ENCODE measurements around the gene TMEM271.

Gene TMEM271

GRCh38 chr4:576245-576821 lies at the start of gene TMEM271:
TSS of gene TMEM271 (minus strand) at chr4:576295. CDS start at chr4:576062, 233 bp downstream.
- H3K9me3 ChIP-seq (ENCODE audit: low read length): no peaks in the 10 kb centered on the region
- no peak within 1 kb of the TSS for H3K4me3 ChIP-seq (ENCODE audit: low read depth in 1 of 2, low read length in 2 of 2)
- H3K27me3 ChIP-seq (ENCODE audit: control insufficient read depth in 1 of 2, insufficient read depth in 2 of 2, low read length in 2 of 2): peaks cover 18 to 61% of the 10 kb centered on the region in 2 donors
- H3K36me3 ChIP-seq (ENCODE audit: insufficient read depth, low read length): no peaks in the 10 kb centered on the region
- H3K9ac ChIP-seq (ENCODE audit: low read length): no peak within 1 kb of the TSS
- no peak within 1 kb of the TSS for H3K27ac ChIP-seq (ENCODE audit: low read depth, low read length)
- H3K4me1 ChIP-seq (ENCODE audit: insufficient read depth, low read length): no peaks in the 10 kb centered on the region

DNA sequence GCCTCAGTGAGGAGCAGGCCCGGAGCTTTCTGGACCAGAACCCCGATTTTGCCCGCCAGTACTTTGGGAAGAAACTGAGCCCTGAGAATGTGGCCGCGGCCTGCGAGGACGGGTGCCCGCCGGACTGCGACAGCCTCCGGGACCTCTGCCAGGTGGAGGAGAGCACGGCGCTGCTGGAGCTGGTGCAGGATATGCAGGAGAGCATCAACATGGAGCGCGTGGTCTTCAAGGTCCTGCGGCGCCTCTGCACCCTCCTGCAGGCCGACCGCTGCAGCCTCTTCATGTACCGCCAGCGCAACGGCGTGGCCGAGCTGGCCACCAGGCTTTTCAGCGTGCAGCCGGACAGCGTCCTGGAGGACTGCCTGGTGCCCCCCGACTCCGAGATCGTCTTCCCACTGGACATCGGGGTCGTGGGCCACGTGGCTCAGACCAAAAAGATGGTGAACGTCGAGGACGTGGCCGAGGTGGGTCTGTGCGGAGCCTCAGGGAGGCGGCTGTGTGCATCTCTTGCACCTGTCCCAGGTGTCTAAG lies 49.6 kb upstream of the TMEM271 start:
- no peaks in the 10 kb centered on the region for H3K36me3 ChIP-seq (ENCODE audit: insufficient read depth, low read length)
- H3K27me3 ChIP-seq (ENCODE audit: control insufficient read depth in 1 of 2, insufficient read depth in 2 of 2, low read length in 2 of 2): peaks cover 0 to 10% of the 10 kb centered on the region in 2 donors
- H3K9me3 ChIP-seq (ENCODE audit: low read length): no peaks in the 10 kb centered on the region
- H3K4me3 ChIP-seq (ENCODE audit: low read depth in 1 of 2, low read length in 2 of 2): no peak overlapping the region
- H3K27ac ChIP-seq (ENCODE audit: low read depth, low read length): no peak overlapping the region
- no peak overlapping the region for H3K9ac ChIP-seq (ENCODE audit: low read length)
- H3K4me1 ChIP-seq (ENCODE audit: insufficient read depth, low read length): no peaks in the 10 kb centered on the region

- Histone ChIP-seq H3K27ac (ENCODE audit: low read depth, low read length) (no peak within 1 kb of the TSS), H3K27me3 (ENCODE audit: control insufficient read depth in 1 of 2, insufficient read depth in 2 of 2, low read length in 2 of 2) (peaks cover 0 to 10% of the 10 kb centered on the region in 2 donors)
Measured at GRCh38 chr4:624705-625590, 48.9 kb upstream of the TMEM271 start, which contains the start of gene PDE6B. TSS of gene PDE6B (plus strand) at chr4:625573. CDS start at chr4:625627, 54 bp downstream.

DNA sequence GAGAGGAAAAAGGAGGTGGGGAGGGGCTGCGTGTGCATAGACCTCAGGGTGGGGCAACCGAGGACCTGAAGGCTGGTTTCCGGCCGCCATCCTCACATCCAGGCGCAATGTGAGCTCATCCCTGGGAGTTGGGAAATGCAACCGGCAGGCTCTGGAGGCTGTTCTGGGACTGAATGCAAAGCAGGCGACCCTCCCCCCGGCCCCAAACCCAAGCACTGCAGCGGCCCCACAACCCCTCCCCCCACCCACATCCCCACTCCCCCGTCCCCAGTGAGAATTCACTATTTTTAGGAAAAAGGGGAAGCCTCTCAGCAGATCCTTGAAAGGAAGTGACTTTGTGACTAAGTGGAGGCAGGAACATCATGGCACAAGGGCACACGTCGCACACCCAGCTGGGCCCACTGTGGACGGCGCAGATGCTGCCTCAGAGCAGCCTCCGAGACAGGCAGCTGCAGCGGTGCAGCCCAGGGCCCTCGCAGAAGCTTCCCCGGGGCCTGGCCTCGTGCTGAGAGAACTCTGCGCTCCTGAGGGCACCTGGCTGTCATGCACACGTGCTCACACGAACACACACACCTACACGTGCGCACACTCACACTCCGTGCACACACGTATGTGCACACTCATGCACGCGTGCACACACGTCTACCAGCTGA lies 47.9 kb upstream of the TMEM271 start:
- peaks cover 0 to 6% of the 10 kb centered on the region in 2 donors for H3K27me3 ChIP-seq (ENCODE audit: control insufficient read depth in 1 of 2, insufficient read depth in 2 of 2, low read length in 2 of 2)
- H3K9ac ChIP-seq (ENCODE audit: low read length): no peak overlapping the region
- H3K9me3 ChIP-seq (ENCODE audit: low read length): no peaks in the 10 kb centered on the region
- H3K36me3 ChIP-seq (ENCODE audit: insufficient read depth, low read length): no peaks in the 10 kb centered on the region
- no peaks in the 10 kb centered on the region for H3K4me1 ChIP-seq (ENCODE audit: insufficient read depth, low read length)
- no peak overlapping the region for H3K4me3 ChIP-seq (ENCODE audit: low read depth in 1 of 2, low read length in 2 of 2)
- H3K27ac ChIP-seq (ENCODE audit: low read depth, low read length): no peak overlapping the region

More at GRCh38 chr4:624705-625590, 48.9 kb upstream of the TMEM271 start, which contains the start of gene PDE6B:
- H3K9me3 ChIP-seq (ENCODE audit: low read length): no peaks in the 10 kb centered on the region
- no peak within 1 kb of the TSS for H3K9ac ChIP-seq (ENCODE audit: low read length)
- no peak within 1 kb of the TSS for H3K4me3 ChIP-seq (ENCODE audit: low read depth in 1 of 2, low read length in 2 of 2)
- H3K36me3 ChIP-seq (ENCODE audit: insufficient read depth, low read length): no peaks in the 10 kb centered on the region
- H3K4me1 ChIP-seq (ENCODE audit: insufficient read depth, low read length): no peaks in the 10 kb centered on the region

- Histone ChIP-seq H3K9ac (ENCODE audit: low read length) (no peak overlapping the region), H3K9me3 (ENCODE audit: low read length) (no peaks in the 10 kb centered on the region), H3K36me3 (ENCODE audit: insufficient read depth, low read length) (no peaks in the 10 kb centered on the region), H3K27ac (ENCODE audit: low read depth, low read length) (no peak overlapping the region), H3K27me3 (ENCODE audit: control insufficient read depth in 1 of 2, insufficient read depth in 2 of 2, low read length in 2 of 2) (no peaks in the 10 kb centered on the region), H3K4me3 (ENCODE audit: low read depth in 1 of 2, low read length in 2 of 2) (no peak overlapping the region), H3K4me1 (ENCODE audit: insufficient read depth, low read length) (no peaks in the 10 kb centered on the region)
Measured at GRCh38 chr4:622996-623913, 47.2 kb upstream of the TMEM271 start.

GRCh38 chr4:622071-622995 lies 46.2 kb upstream of the TMEM271 start:
- H3K27me3 ChIP-seq (ENCODE audit: control insufficient read depth in 1 of 2, insufficient read depth in 2 of 2, low read length in 2 of 2): peaks cover 0 to 7% of the 10 kb centered on the region in 2 donors
- no peak overlapping the region for H3K4me3 ChIP-seq (ENCODE audit: low read depth in 1 of 2, low read length in 2 of 2)
- H3K36me3 ChIP-seq (ENCODE audit: insufficient read depth, low read length): no peaks in the 10 kb centered on the region

GRCh38 chr4:621296-622070 lies 45.4 kb upstream of the TMEM271 start:
- H3K36me3 ChIP-seq (ENCODE audit: insufficient read depth, low read length): no peaks in the 10 kb centered on the region
- no peaks in the 10 kb centered on the region for H3K9me3 ChIP-seq (ENCODE audit: low read length)
- H3K27ac ChIP-seq (ENCODE audit: low read depth, low read length): no peak overlapping the region
- no peak overlapping the region for H3K4me3 ChIP-seq (ENCODE audit: low read depth in 1 of 2, low read length in 2 of 2)
- H3K27me3 ChIP-seq (ENCODE audit: control insufficient read depth in 1 of 2, insufficient read depth in 2 of 2, low read length in 2 of 2): peaks cover 0 to 14% of the 10 kb centered on the region in 2 donors
- no peak overlapping the region for H3K9ac ChIP-seq (ENCODE audit: low read length)
- no peaks in the 10 kb centered on the region for H3K4me1 ChIP-seq (ENCODE audit: insufficient read depth, low read length)

More at GRCh38 chr4:622071-622995, 46.2 kb upstream of the TMEM271 start:
- Histone ChIP-seq H3K9me3 (ENCODE audit: low read length) (no peaks in the 10 kb centered on the region), H3K9ac (ENCODE audit: low read length) (no peak overlapping the region), H3K27ac (ENCODE audit: low read depth, low read length) (no peak overlapping the region), H3K4me1 (ENCODE audit: insufficient read depth, low read length) (no peaks in the 10 kb centered on the region)

DNA sequence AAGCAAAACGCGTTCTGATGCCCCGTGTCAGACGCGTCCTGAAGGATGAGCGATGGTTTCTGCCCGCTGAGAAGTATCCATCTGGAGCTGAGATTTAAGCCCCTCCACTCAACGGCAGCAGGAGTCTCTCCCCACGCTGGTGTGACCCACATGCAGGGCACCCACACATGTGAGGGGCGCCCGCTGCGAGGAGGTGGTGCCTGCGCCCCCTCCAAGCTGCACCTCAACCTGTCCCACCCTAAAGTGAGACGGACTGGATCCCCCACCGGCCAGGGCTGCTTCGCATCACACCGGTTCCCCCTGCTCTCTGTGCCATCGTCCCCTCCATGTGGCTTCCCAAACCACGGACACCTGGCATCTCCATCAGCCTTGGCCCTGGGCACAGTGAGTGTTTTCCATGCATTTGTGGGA lies 44.8 kb upstream of the TMEM271 start:
- Histone ChIP-seq H3K9me3 (ENCODE audit: low read length) (no peaks in the 10 kb centered on the region), H3K27me3 (ENCODE audit: control insufficient read depth in 1 of 2, insufficient read depth in 2 of 2, low read length in 2 of 2) (peaks cover 0 to 14% of the 10 kb centered on the region in 2 donors), H3K4me3 (ENCODE audit: low read depth in 1 of 2, low read length in 2 of 2) (no peak overlapping the region), H3K9ac (ENCODE audit: low read length) (no peak overlapping the region), H3K4me1 (ENCODE audit: insufficient read depth, low read length) (no peaks in the 10 kb centered on the region), H3K27ac (ENCODE audit: low read depth, low read length) (no peak overlapping the region), H3K36me3 (ENCODE audit: insufficient read depth, low read length) (no peaks in the 10 kb centered on the region)

DNA sequence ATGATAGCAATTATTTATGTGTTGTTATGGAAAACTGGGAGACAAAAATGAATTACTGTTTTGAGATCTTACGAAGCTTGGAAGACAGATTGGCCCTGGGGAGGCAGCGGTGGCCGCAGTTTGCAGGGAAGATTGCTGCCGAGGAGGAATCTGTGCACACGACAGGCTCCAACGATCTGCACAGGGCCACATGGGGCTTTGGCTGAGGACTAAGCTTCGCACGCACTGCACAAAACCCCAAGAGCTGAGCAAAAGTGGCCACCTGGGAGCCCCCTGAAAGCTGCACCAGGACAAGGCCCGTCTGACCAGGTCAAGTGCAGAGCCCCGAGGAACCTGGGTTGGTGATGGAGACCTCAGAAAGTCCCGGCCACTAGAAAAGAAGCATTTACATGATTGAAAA lies 44.1 kb upstream of the TMEM271 start:
- Histone ChIP-seq H3K9me3 (ENCODE audit: low read length) (no peaks in the 10 kb centered on the region), H3K27ac (ENCODE audit: low read depth, low read length) (no peak overlapping the region), H3K27me3 (ENCODE audit: control insufficient read depth in 1 of 2, insufficient read depth in 2 of 2, low read length in 2 of 2) (peaks cover 0 to 14% of the 10 kb centered on the region in 2 donors), H3K4me1 (ENCODE audit: insufficient read depth, low read length) (no peaks in the 10 kb centered on the region), H3K36me3 (ENCODE audit: insufficient read depth, low read length) (no peaks in the 10 kb centered on the region), H3K9ac (ENCODE audit: low read length) (no peak overlapping the region), H3K4me3 (ENCODE audit: low read depth in 1 of 2, low read length in 2 of 2) (no peak overlapping the region)
